IMR-90 (cell line): Measurements from ENCODE around the gene PIP. TPM values are rescaled to one million over a fixed set of nuclear protein-coding genes. Genes with fewer than 3 reads are reported as not detected.

Experiments used
- ATAC-seq: fragments of 200-7000 bp; cut with Tn5 transposase; 2 replicates; pipeline ENCODE4 v1.9.1; 2020; ENCODE audit warnings: low read depth, mild to moderate bottlenecking, moderate library complexity
- BruUV-seq: library from RNA; stranded (reverse); fragments of 400-500 nt; replicated peaks from 2 replicates; lab custom pipeline; 2021; lab: Mats Ljungman, UMichigan
- CTCF ChIA-PET: fragments of 300-600 bp; formaldehyde crosslinking; extraction: SDS; loops from one replicate; lab custom pipeline; 2021; ENCODE audit warnings: antibody characterized with exemption; lab: Yijun Ruan, JAX
- POLR2A ChIA-PET: fragments of 300-600 bp; sonication (Branson Sonifier 250); formaldehyde crosslinking; loops from one replicate; lab custom pipeline; 2022; ENCODE audit warnings: antibody characterized with exemption; ENCODE audit not compliant: unreplicated experiment; lab: Charles Lee
- DNase-seq: peaks from one replicate; pipeline ENCODE4 v3.0.0; 2013
- H2AFZ ChIP-seq: replicated peaks from 2 replicates; pipeline ENCODE3; 2013; ENCODE audit warnings: low read length, mild to moderate bottlenecking; ENCODE audit not compliant: poor library complexity
- H2AK5ac ChIP-seq: 2 replicates; pipeline ENCODE4 v1.6.1; 2013; ENCODE audit warnings: low read depth, low read length, inconsistent platforms
- H2AK9ac ChIP-seq: replicated peaks from 2 replicates; pipeline ENCODE3; 2013; ENCODE audit warnings: mild to moderate bottlenecking, low read depth, low read length, moderate library complexity; ENCODE audit not compliant: poor library complexity
- H2BK120ac ChIP-seq: 2 replicates; pipeline ENCODE4 v1.6.1; 2013; ENCODE audit warnings: low read depth, low read length, inconsistent platforms
- H2BK15ac ChIP-seq: 3 replicates; pipeline ENCODE4 v1.6.1; 2013; ENCODE audit warnings: low read depth, low read length, inconsistent platforms
- H2BK20ac ChIP-seq: 2 replicates; pipeline ENCODE4 v1.6.1; 2013; ENCODE audit warnings: low read depth, mild to moderate bottlenecking, inconsistent platforms, low read length, moderate library complexity
- H2BK5ac ChIP-seq: 2 replicates; pipeline ENCODE4 v1.6.1; 2013; ENCODE audit warnings: mild to moderate bottlenecking, low read depth, low read length, inconsistent platforms; ENCODE audit not compliant: poor library complexity, severe bottlenecking
- H3K14ac ChIP-seq: replicated peaks from 2 replicates; pipeline ENCODE4 v1.6.1; 2013; ENCODE audit warnings: low read depth, low read length, inconsistent platforms
- H3K18ac ChIP-seq: 2 replicates; pipeline ENCODE4 v1.6.1; 2013; ENCODE audit warnings: low read depth, low read length, control low read depth
- H3K23ac ChIP-seq: 2 replicates; pipeline ENCODE4 v1.6.1; 2013; ENCODE audit warnings: low read depth, low read length, inconsistent platforms
- H3K27ac ChIP-seq: 2 replicates; pipeline ENCODE4 v1.5.1; 2013; ENCODE audit warnings: mild to moderate bottlenecking, control low read depth, low read length; ENCODE audit not compliant: insufficient read depth
- H3K27me3 ChIP-seq: 2 replicates; pipeline ENCODE4 v1.6.1; 2013; ENCODE audit warnings: low read length; ENCODE audit not compliant: control insufficient read depth, insufficient read depth
- H3K36me3 ChIP-seq: 2 replicates; pipeline ENCODE4 v1.6.1; 2013; ENCODE audit warnings: low read length, mixed read lengths; ENCODE audit not compliant: control insufficient read depth, insufficient read depth
- H3K4ac ChIP-seq: 2 replicates; pipeline ENCODE4 v1.6.1; 2013; ENCODE audit warnings: low read depth, low read length, inconsistent platforms
- H3K4me1 ChIP-seq: 2 replicates; pipeline ENCODE4 v1.6.1; 2013; ENCODE audit warnings: low read length, mixed read lengths; ENCODE audit not compliant: control insufficient read depth, insufficient read depth
- H3K4me2 ChIP-seq: 2 replicates; pipeline ENCODE4 v1.6.1; 2013; ENCODE audit warnings: low read depth, mild to moderate bottlenecking, control low read depth, low read length, moderate library complexity
- H3K4me3 ChIP-seq: 2 replicates; pipeline ENCODE4 v1.5.1; 2013; ENCODE audit warnings: low read depth, mild to moderate bottlenecking, control low read depth, low read length, moderate library complexity; ENCODE audit not compliant: insufficient read depth
- H3K56ac ChIP-seq: 2 replicates; pipeline ENCODE4 v1.6.1; 2013; ENCODE audit warnings: low read length, inconsistent platforms; ENCODE audit not compliant: insufficient read depth; ENCODE audit errors: extremely low read depth
- H3K79me1 ChIP-seq, 2 experiments: 2 replicates each; pipeline ENCODE4 v1.6.1; 2013; ENCODE audit warnings: low read length in 2 of 2, inconsistent platforms in 1 of 2, low read depth in 1 of 2
- H3K9ac ChIP-seq: 2 replicates; pipeline ENCODE4 v1.6.1; 2013; ENCODE audit warnings: low read depth, low read length, control low read depth
- H3K9me1 ChIP-seq: 2 replicates; pipeline ENCODE4 v1.6.1; 2013; ENCODE audit warnings: low read length, inconsistent platforms; ENCODE audit not compliant: insufficient read depth
- H3K9me3 ChIP-seq: 2 replicates; pipeline ENCODE4 v1.6.1; 2013; ENCODE audit warnings: low read length; ENCODE audit not compliant: control insufficient read depth, insufficient read depth
- H4K20me1 ChIP-seq: 2 replicates; pipeline ENCODE4 v1.6.1; 2013; ENCODE audit warnings: low read length, inconsistent platforms; ENCODE audit not compliant: insufficient read depth
- H4K5ac ChIP-seq: 2 replicates; pipeline ENCODE4 v1.6.1; 2013; ENCODE audit warnings: mild to moderate bottlenecking, low read depth, low read length, control low read depth
- H4K8ac ChIP-seq, 2 experiments: 2 replicates each; pipeline ENCODE4 v1.6.1; 2013; ENCODE audit warnings: low read depth in 2 of 2, low read length in 2 of 2, control low read depth in 1 of 2, inconsistent platforms in 1 of 2
- H4K91ac ChIP-seq: 2 replicates; pipeline ENCODE4 v1.6.1; 2013; ENCODE audit warnings: low read depth, low read length, inconsistent platforms; ENCODE audit not compliant: insufficient read depth
- BHLHE40 ChIP-seq: fragments of 150-350 bp; IDR thresholded peaks from 2 replicates; pipeline ENCODE4 v1.6.1; 2016; ENCODE audit warnings: mild to moderate bottlenecking, low read depth, low read length
- CEBPB ChIP-seq: IDR thresholded peaks from 2 replicates; pipeline ENCODE4 v1.6.1; 2012; ENCODE audit warnings: low read depth, low read length, improper control_type of control experiment
- CHD1 ChIP-seq: IDR thresholded peaks from 2 replicates; pipeline ENCODE4 v1.6.1; 2012; ENCODE audit warnings: low read depth, low read length, improper control_type of control experiment
- CTCF ChIP-seq: conservative IDR thresholded peaks from 2 replicates; pipeline ENCODE4 v1.5.1; 2012; ENCODE audit warnings: mild to moderate bottlenecking, low read depth, low read length, improper control_type of control experiment
- FOS ChIP-seq: fragments of 150-350 bp; IDR thresholded peaks from 2 replicates; pipeline ENCODE4 v1.6.1; 2016; ENCODE audit warnings: low read depth, low read length
- MAFK ChIP-seq: IDR thresholded peaks from 2 replicates; pipeline ENCODE4 v1.6.1; 2012; ENCODE audit warnings: low read depth, low read length, improper control_type of control experiment
- MAZ ChIP-seq: IDR thresholded peaks from 2 replicates; pipeline ENCODE4 v1.6.1; 2012; ENCODE audit warnings: low read depth, mild to moderate bottlenecking, low read length, improper control_type of control experiment, moderate library complexity, borderline replicate concordance
- MXI1 ChIP-seq: IDR thresholded peaks from 2 replicates; pipeline ENCODE4 v1.6.1; 2012; ENCODE audit warnings: low read depth, mild to moderate bottlenecking, low read length, moderate library complexity, borderline replicate concordance
- NFE2L2 ChIP-seq: fragments of 150-350 bp; IDR thresholded peaks from 2 replicates; pipeline ENCODE4 v1.6.1; 2016; ENCODE audit warnings: low read depth, mild to moderate bottlenecking, low read length
- POLR2A ChIP-seq: IDR thresholded peaks from 2 replicates; pipeline ENCODE4 v1.6.1; 2012; ENCODE audit warnings: mild to moderate bottlenecking, low read depth, low read length
- RAD21 ChIP-seq: IDR thresholded peaks from 2 replicates; pipeline ENCODE4 v1.6.1; 2012; ENCODE audit warnings: low read length, improper control_type of control experiment
- RCOR1 ChIP-seq: IDR thresholded peaks from 2 replicates; pipeline ENCODE4 v1.6.1; 2012; ENCODE audit warnings: mild to moderate bottlenecking, low read length, improper control_type of control experiment; ENCODE audit not compliant: insufficient replicate concordance
- RFX5 ChIP-seq: IDR thresholded peaks from 2 replicates; pipeline ENCODE4 v1.8.0; 2012; ENCODE audit warnings: low read depth, mild to moderate bottlenecking, low read length, moderate library complexity
- SMC3 ChIP-seq: fragments of 150-350 bp; IDR thresholded peaks from 2 replicates; pipeline ENCODE4 v1.6.1; 2016; ENCODE audit warnings: low read depth, mild to moderate bottlenecking, antibody characterized with exemption, low read length, moderate library complexity
- USF2 ChIP-seq: fragments of 150-350 bp; IDR thresholded peaks from 2 replicates; pipeline ENCODE4 v1.6.1; 2017; ENCODE audit warnings: mild to moderate bottlenecking, antibody characterized with exemption, low read length, low read depth
- WGBS, 2 experiments: methylation state at CpG; one replicate each; pipeline versions ENCODE4 v1.1.5 to v1.1.7; 2013; ENCODE audit warnings: missing lambda C conversion rate in 2 of 2; ENCODE audit not compliant: insufficient read length in 1 of 2; ENCODE audit errors: extremely low coverage in 2 of 2; 5-methylcytosine and 5-hydroxymethylcytosine counted together
- dilution Hi-C: fragments of 300-500 bp; cut with HindIII; formaldehyde crosslinking; loops from one replicate; pipeline ENCODE4 v1.14.3; 2018; ENCODE audit warnings: low sequenced_read_pairs; ENCODE audit not compliant: unreplicated experiment
- in situ Hi-C: fragments of 300-500 bp; cut with MboI; formaldehyde crosslinking; loops from 3 replicates; pipeline ENCODE4 v1.14.3; 2019; ENCODE audit warnings: low sequenced_read_pairs, inconsistent platforms, mixed read lengths
- intact Hi-C: fragments of 100-400 bp; cut with micrococcal nuclease; formaldehyde crosslinking; loops from 2 replicates; pipeline ENCODE4 v1.10.0; 2022
- polyA plus RNA-seq, 3 experiments: library from polyadenylated mRNA; depleted of rRNA; stranded (reverse); fragments of >200 nt; gene quantifications; 2 replicates each; pipeline ENCODE4 v1.2.3, GENCODE V29; 2012; ENCODE audit warnings: low replicate concordance in 1 of 3
- total RNA-seq: library from RNA; depleted of rRNA; stranded (reverse); fragments of >200 nt; gene quantifications from 2 replicates; pipeline ENCODE4 v1.2.3, GENCODE V29; 2012
- TF ChIP-seq, protein P1 (sequence below): fragments of 150-350 bp; IDR thresholded peaks from 2 replicates; pipeline ENCODE4 v1.6.1; 2016; ENCODE audit warnings: low read depth, mild to moderate bottlenecking, low read length, moderate library complexity, borderline replicate concordance

PIP gene
- total and polyA plus RNA-seq, 2 of the 4 experiments (the other 2 are of a cell fraction): not detected

GRCh38 chr7:143188994-143189393 is 57.1 kb downstream of the PIP start:
- WGBS, 2 experiments: no CpG with 5 or more reads among the region's 6 CpGs
- no peak overlapping the region for H4K91ac ChIP-seq
- H3K4me2 ChIP-seq: no peak overlapping the region
- no peak overlapping the region for H3K18ac ChIP-seq
- no peak overlapping the region for H3K4ac ChIP-seq
- H3K4me1 ChIP-seq: no peaks in the 10 kb centered on the region
- H4K20me1 ChIP-seq: no peaks in the 10 kb centered on the region
- intact Hi-C loops: no loop called here
- no peak overlapping the region for H3K56ac ChIP-seq
- no peak overlapping the region for H3K9ac ChIP-seq
- DNase-seq (no peak), ATAC-seq (no peak)
- H3K79me1 ChIP-seq: no peaks in the 10 kb centered on the region
- H2BK15ac ChIP-seq: no peak overlapping the region
- H3K9me1 ChIP-seq: no peaks in the 10 kb centered on the region
- H3K9me3 ChIP-seq: no peaks in the 10 kb centered on the region
- H2AK5ac ChIP-seq: no peak overlapping the region
- in situ Hi-C loops: no loop called here
- H3K27me3 ChIP-seq: no peaks in the 10 kb centered on the region
- no peak overlapping the region for H2BK120ac ChIP-seq
- dilution Hi-C loops: no loop called here
- H2AK9ac ChIP-seq: no peak overlapping the region
- no peak overlapping the region for H2BK20ac ChIP-seq
- no peak overlapping the region for H2AFZ ChIP-seq
- H4K8ac ChIP-seq: no peak overlapping the region
- H4K5ac ChIP-seq: no peak overlapping the region
- TF ChIP-seq MAFK: no peak
- TF ChIP-seq NFE2L2: no peak
- TF ChIP-seq RFX5: no peak
- TF ChIP-seq CTCF: no peak
- no peak for TF ChIP-seq BHLHE40
- TF ChIP-seq, protein P1, sequence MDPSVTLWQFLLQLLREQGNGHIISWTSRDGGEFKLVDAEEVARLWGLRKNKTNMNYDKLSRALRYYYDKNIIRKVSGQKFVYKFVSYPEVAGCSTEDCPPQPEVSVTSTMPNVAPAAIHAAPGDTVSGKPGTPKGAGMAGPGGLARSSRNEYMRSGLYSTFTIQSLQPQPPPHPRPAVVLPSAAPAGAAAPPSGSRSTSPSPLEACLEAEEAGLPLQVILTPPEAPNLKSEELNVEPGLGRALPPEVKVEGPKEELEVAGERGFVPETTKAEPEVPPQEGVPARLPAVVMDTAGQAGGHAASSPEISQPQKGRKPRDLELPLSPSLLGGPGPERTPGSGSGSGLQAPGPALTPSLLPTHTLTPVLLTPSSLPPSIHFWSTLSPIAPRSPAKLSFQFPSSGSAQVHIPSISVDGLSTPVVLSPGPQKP: no peak
- TF ChIP-seq FOS: no peak
- TF ChIP-seq CEBPB: no peak
- TF ChIP-seq MXI1: no peak
- TF ChIP-seq POLR2A: no peak
- no peak for TF ChIP-seq RAD21
- no peak for TF ChIP-seq MAZ
- TF ChIP-seq SMC3: no peak
- no peak for TF ChIP-seq USF2
- TF ChIP-seq RCOR1: no peak
- no peak for TF ChIP-seq CHD1
- H3K36me3 ChIP-seq: no peaks in the 10 kb centered on the region
- no peak overlapping the region for H2BK5ac ChIP-seq
- H3K4me3 ChIP-seq: no peak overlapping the region
- no peak overlapping the region for H3K23ac ChIP-seq
- H3K27ac ChIP-seq: no peak overlapping the region
- ChIA-PET POLR2A (no interaction called here), CTCF (interaction anchor here (2.1 kb wide), 1 partner anchor 26 kb away, joined by 7 read pairs; no protein-coding TSS in a partner anchor)
- H3K14ac ChIP-seq: no peak overlapping the region
- no TSS peak for BruUV-seq
